Aorta (tissue), 5 donors: ENCODE data around the gene SERPINB10. TPM values are rescaled to one million over a fixed set of nuclear protein-coding genes. Genes with fewer than 3 reads are reported as not detected.
"Not testable (repeated sequence)": the region's sequence is repeated elsewhere in the genome, so short reads cannot be mapped to it uniquely, and the experiment has no call there.

Source experiments
- ATAC-seq: fragments of 200-7000 bp; cut with Tn5 transposase; one replicate; pipeline ENCODE4 v1.9.1; 2022; ENCODE audit warnings: moderate library complexity; ENCODE audit not compliant: low FRiP score
- DNase-seq, 2 donors: peaks; one replicate each; pipeline ENCODE4 v3.0.0-alpha.2; 2020
- H3K27ac ChIP-seq, 2 donors: one replicate each; pipeline ENCODE4 v1.5.1; 2013; ENCODE audit warnings: low read length in 2 of 2, mild to moderate bottlenecking in 2 of 2, moderate library complexity in 2 of 2, control low read depth in 1 of 2, inconsistent platforms in 1 of 2, low read depth in 1 of 2
- H3K27me3 ChIP-seq, 2 donors: one replicate each; pipeline ENCODE4 v1.6.1; 2013; ENCODE audit warnings: control low read depth in 1 of 2, low read length in 1 of 2, mild to moderate bottlenecking in 1 of 2, moderate library complexity in 1 of 2; ENCODE audit not compliant: insufficient read depth in 2 of 2, control insufficient read depth in 1 of 2
- H3K36me3 ChIP-seq, 2 donors: one replicate each; pipeline ENCODE4 v1.6.1; 2013; ENCODE audit warnings: control low read depth in 1 of 2, low read length in 1 of 2, mild to moderate bottlenecking in 1 of 2; ENCODE audit not compliant: insufficient read depth in 2 of 2, control insufficient read depth in 1 of 2
- H3K4me1 ChIP-seq, 2 donors: one replicate each; pipeline ENCODE4 v1.6.1; 2013; ENCODE audit warnings: low read length in 2 of 2, control low read depth in 1 of 2, mild to moderate bottlenecking in 1 of 2, moderate library complexity in 1 of 2; ENCODE audit not compliant: insufficient read depth in 2 of 2, control insufficient read depth in 1 of 2
- H3K4me3 ChIP-seq, 2 donors: one replicate each; pipeline ENCODE4 v1.5.1; 2013; ENCODE audit warnings: low read length in 2 of 2, control low read depth in 1 of 2, mild to moderate bottlenecking in 1 of 2
- H3K9me3 ChIP-seq: one replicate; pipeline ENCODE4 v1.6.1; 2013; ENCODE audit warnings: mild to moderate bottlenecking, low read length; ENCODE audit not compliant: control insufficient read depth
- WGBS, 2 donors: extraction: QIAGEN DNeasy Blood & Tissue Kit; methylation state at CpG; one replicate each; pipeline ENCODE4 v1.1.7; 2013; 5-methylcytosine and 5-hydroxymethylcytosine counted together
- intact Hi-C, 2 donors: fragments of 100-400 bp; cut with DNase I; formaldehyde crosslinking; loops; one replicate each; pipeline versions ENCODE4 v1.14.2 to v1.15.0; 2022
- polyA plus RNA-seq, 2 donors: library from polyadenylated mRNA; stranded (reverse); fragments of 200-250 nt; gene quantifications; one replicate each; pipeline ENCODE4 v1.2.3, GENCODE V29; 2013
- total RNA-seq, 2 donors: library from RNA; stranded (reverse); fragmentation: NEBNext Ultra II Directional; extraction: Animal tissue kit (Norgen Biotek cat#: 25700); gene quantifications; one replicate each; pipeline ENCODE4 v1.2.1, GENCODE V29; 2021
- donor health status: healthy with polysubstance abuse.
- donor health status: Bipolar disorder and iron deficiency.
- donor health status: DM: no; HTN: no; CAD: no.
- donor health status: DM: no; HTN: no; CAD: no.
- donor health status: DM: yes; HTN: yes; CAD: no.

Gene SERPINB10
- total and polyA plus RNA-seq, 4 donors: not detected

- H3K9me3 ChIP-seq: no peaks in the 10 kb centered on the region
- H3K27me3 ChIP-seq: no peaks in the 10 kb centered on the region
- DNase-seq (no peak), ATAC-seq (no peak)
- H3K4me1 ChIP-seq: no peaks in the 10 kb centered on the region
- 78 to 88% methylated on average over 8 of the region's 8 CpGs for WGBS, 2 donors
- intact Hi-C loops: no loop called here
- no peak overlapping the region for H3K4me3 ChIP-seq
- no peak overlapping the region for H3K27ac ChIP-seq
- no peaks in the 10 kb centered on the region for H3K36me3 ChIP-seq
Observed at GRCh38 chr18:63928331-63928730, 20.6 kb downstream of the SERPINB10 start.

- intact Hi-C loops, DNase-seq, H3K36me3 ChIP-seq, H3K4me3 ChIP-seq, ATAC-seq, H3K9me3 ChIP-seq, H3K27me3 ChIP-seq, H3K27ac ChIP-seq, H3K4me1 ChIP-seq: not testable (repeated sequence)
Observed at GRCh38 chr18:63929369-63929768, 21.6 kb downstream of the SERPINB10 start.

- 92 to 95% methylated on average over 3 of the region's 3 CpGs for WGBS, 2 donors
- H3K4me3 ChIP-seq: no peak overlapping the region
- DNase-seq (no peak), ATAC-seq (no peak)
- intact Hi-C loops: loop anchor here in 1 of 2 donors (10.0 kb wide), 1 partner anchor 86 kb away; no protein-coding TSS in a partner anchor
- H3K9me3 ChIP-seq: no peaks in the 10 kb centered on the region
- no peak overlapping the region for H3K27ac ChIP-seq
- no peaks in the 10 kb centered on the region for H3K36me3 ChIP-seq
- no peaks in the 10 kb centered on the region for H3K27me3 ChIP-seq
- no peaks in the 10 kb centered on the region for H3K4me1 ChIP-seq
Observed at GRCh38 chr18:63930773-63931354, 23.1 kb downstream of the SERPINB10 start.

GRCh38 chr18:63936156-63936931, 28.6 kb downstream of the SERPINB10 start:
- H3K27me3 ChIP-seq: no peaks in the 10 kb centered on the region
- no peaks in the 10 kb centered on the region for H3K4me1 ChIP-seq
- WGBS, 2 donors: 0 to 1% methylated on average over 50 to 54 of the region's 54 CpGs
- no peaks in the 10 kb centered on the region for H3K9me3 ChIP-seq
- peak; percentile 95 for ATAC-seq
- no peaks in the 10 kb centered on the region for H3K36me3 ChIP-seq
- peak; percentile 89 to 93 for DNase-seq
- H3K4me3 ChIP-seq: peak overlapping the region; percentile 23 to 33
- intact Hi-C loops: loop anchor here (2.0 to 10.0 kb wide), 3 partner anchors 92 to 419 kb away; no protein-coding TSS in a partner anchor
- H3K27ac ChIP-seq: no peak overlapping the region

- no peaks in the 10 kb centered on the region for H3K36me3 ChIP-seq
- intact Hi-C loops: loop anchor here (2.0 to 10.0 kb wide), 3 partner anchors 92 to 420 kb away; no protein-coding TSS in a partner anchor
- ATAC-seq (no peak), DNase-seq (no peak)
- H3K4me1 ChIP-seq: no peaks in the 10 kb centered on the region
- H3K4me3 ChIP-seq: peak overlapping the region; percentile 23 to 33
- no peak overlapping the region for H3K27ac ChIP-seq
- H3K27me3 ChIP-seq: no peaks in the 10 kb centered on the region
- 38 to 40% methylated on average over 19 of the region's 19 CpGs for WGBS, 2 donors
- no peaks in the 10 kb centered on the region for H3K9me3 ChIP-seq
Observed at GRCh38 chr18:63936932-63937393, 29.2 kb downstream of the SERPINB10 start.

GRCh38 chr18:63940008-63940407, 32.2 kb downstream of the SERPINB10 start:
- ATAC-seq (no peak), DNase-seq (no peak)
- intact Hi-C loops: no loop called here
- no peaks in the 10 kb centered on the region for H3K4me1 ChIP-seq
- no peaks in the 10 kb centered on the region for H3K27me3 ChIP-seq
- H3K9me3 ChIP-seq: no peaks in the 10 kb centered on the region
- H3K4me3 ChIP-seq: no peak overlapping the region
- no peaks in the 10 kb centered on the region for H3K36me3 ChIP-seq
- no peak overlapping the region for H3K27ac ChIP-seq
- 93 to 94% methylated on average over 8 of the region's 8 CpGs for WGBS, 2 donors

- H3K4me1 ChIP-seq, DNase-seq, H3K36me3 ChIP-seq, H3K9me3 ChIP-seq, ATAC-seq, H3K4me3 ChIP-seq, H3K27ac ChIP-seq, H3K27me3 ChIP-seq, intact Hi-C loops: not testable (repeated sequence)
- WGBS, 2 donors: 82 to 84% methylated on average over 17 of the region's 17 CpGs
Observed at GRCh38 chr18:63940543-63941050, 32.8 kb downstream of the SERPINB10 start.

- Histone ChIP-seq H3K4me1 (no peaks in the 10 kb centered on the region), H3K27me3 (no peaks in the 10 kb centered on the region), H3K36me3 (no peaks in the 10 kb centered on the region), H3K4me3 (no peak overlapping the region), H3K9me3 (no peaks in the 10 kb centered on the region), H3K27ac (no peak overlapping the region)
- intact Hi-C loops: no loop called here
- DNase-seq (no peak), ATAC-seq (no peak)
- 83 to 94% methylated on average over 3 of the region's 3 CpGs for WGBS, 2 donors
Observed at GRCh38 chr18:63947051-63947790, 39.5 kb downstream of the SERPINB10 start.
